Measurements from ENCODE around the gene BLOC1S2. TPM values are rescaled to one million over a fixed set of nuclear protein-coding genes. Genes with fewer than 3 reads are reported as not detected.

Gene BLOC1S2
- total RNA-seq, 2 donors from 2014 or later: 14.1 to 35.7 TPM

DNA sequence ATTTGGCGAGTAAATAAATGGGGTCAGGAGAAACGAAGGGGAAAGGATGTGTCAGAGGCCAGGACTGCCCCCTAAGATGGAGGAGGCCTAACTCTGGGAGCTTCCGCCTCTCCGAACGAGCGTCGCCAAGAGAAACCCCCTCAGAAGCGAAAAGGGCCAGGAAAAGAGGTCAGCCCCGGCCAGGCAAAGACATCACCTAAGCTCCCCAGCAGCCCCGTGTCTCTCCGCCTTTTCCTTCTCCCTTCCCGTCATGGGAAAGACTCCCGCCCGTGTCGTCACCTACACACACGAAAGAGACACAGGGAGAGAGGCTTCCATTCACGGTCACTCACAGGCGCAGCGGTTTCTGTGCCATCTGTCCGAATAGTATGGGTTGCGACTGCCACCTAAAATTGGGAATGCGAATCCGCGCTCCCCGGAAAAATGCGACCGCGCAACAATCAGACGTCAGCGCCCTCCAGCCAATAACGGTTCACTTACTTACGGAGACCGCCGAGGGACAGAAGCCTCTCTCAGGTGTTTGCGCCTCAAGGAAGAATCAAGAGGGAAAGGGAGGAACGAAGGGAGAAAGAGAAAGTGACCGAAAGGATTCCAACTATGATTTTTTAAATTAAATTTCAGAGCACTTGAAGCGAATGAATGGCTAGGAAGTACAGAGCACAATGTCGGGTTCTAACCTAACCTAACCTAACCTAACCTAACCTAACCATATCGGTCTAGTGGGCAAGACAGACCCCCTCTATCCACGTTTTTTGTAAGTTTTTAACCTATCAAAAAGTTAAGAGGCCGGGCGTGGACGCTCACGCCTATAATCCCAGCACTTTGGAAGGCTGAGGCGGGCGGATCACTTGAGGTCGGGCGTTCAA, 19.0 kb downstream of the BLOC1S2 start, which contains the start of gene CWF19L1:
Gene CWF19L1, minus strand, starts transcription at position 400 of the 866 bp plus-strand sequence. Its CDS starts 45 bp downstream, at position 355.
- TF ChIP-seq, protein P1, sequence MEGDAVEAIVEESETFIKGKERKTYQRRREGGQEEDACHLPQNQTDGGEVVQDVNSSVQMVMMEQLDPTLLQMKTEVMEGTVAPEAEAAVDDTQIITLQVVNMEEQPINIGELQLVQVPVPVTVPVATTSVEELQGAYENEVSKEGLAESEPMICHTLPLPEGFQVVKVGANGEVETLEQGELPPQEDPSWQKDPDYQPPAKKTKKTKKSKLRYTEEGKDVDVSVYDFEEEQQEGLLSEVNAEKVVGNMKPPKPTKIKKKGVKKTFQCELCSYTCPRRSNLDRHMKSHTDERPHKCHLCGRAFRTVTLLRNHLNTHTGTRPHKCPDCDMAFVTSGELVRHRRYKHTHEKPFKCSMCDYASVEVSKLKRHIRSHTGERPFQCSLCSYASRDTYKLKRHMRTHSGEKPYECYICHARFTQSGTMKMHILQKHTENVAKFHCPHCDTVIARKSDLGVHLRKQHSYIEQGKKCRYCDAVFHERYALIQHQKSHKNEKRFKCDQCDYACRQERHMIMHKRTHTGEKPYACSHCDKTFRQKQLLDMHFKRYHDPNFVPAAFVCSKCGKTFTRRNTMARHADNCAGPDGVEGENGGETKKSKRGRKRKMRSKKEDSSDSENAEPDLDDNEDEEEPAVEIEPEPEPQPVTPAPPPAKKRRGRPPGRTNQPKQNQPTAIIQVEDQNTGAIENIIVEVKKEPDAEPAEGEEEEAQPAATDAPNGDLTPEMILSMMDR (IDR thresholded peaks at IDR 0.05): no peak
- ATAC-seq (ENCODE audit: insufficient number of reproducible peaks, low FRiP score, low read depth): peak; percentile 93
- Histone ChIP-seq H3K4me3 (peak within 1 kb of the TSS; percentile 98), H3K27me3 (replicated peaks; ENCODE audit: insufficient read depth) (no peaks in the 10 kb centered on the region), H3K4me1 (ENCODE audit: control insufficient read depth in 1 of 2, low read depth in 2 of 2) (peaks cover 14 to 20% of the 10 kb centered on the region in 2 donors), H3K9me3 (no peaks in the 10 kb centered on the region), H3K36me3 (no peaks in the 10 kb centered on the region), H3K27ac (peak within 1 kb of the TSS; percentile 39 to 76)
- DNase-seq (ENCODE audit: low spot score): peak; percentile 45

DNA sequence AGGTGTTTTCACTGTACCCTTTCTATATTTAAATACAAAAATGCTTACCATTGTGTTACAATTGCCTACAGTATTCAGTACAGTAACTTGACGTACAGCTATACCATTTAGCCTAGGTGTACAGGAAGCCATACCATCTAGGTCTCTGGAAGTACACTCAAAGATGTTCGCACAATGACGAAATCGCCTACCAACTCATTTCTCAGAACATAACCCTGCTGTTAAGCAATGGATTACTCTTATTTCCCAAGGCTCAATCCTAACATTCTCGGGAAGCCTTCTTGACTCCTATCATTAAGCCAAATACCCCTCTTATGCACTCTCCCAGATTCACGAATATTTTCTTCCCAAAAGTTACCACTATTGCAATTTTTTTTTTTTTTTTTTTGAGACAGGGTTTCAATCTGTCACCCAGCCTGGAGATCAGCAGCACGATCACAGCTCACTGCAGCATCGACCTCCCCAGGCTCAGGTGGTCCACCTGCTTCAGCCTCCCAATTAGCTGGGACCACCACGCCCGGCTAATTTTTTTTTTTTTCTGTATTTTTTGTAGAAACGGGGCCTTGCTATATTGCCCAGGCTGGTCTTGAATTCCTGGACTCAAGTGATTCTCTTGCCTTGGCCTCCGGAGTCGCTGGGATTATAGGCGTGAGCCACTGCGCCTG, 20.5 kb downstream of the BLOC1S2 start:
- DNase-seq (ENCODE audit: low spot score): no peak
- Histone ChIP-seq H3K4me3 (peak overlapping the region; percentile 98), H3K27ac (no peak overlapping the region), H3K9me3 (no peaks in the 10 kb centered on the region), H3K36me3 (no peaks in the 10 kb centered on the region), H3K4me1 (ENCODE audit: control insufficient read depth in 1 of 2, low read depth in 2 of 2) (peaks cover 14 to 20% of the 10 kb centered on the region in 2 donors), H3K27me3 (replicated peaks; ENCODE audit: insufficient read depth) (no peaks in the 10 kb centered on the region)
- no peak for ATAC-seq (ENCODE audit: insufficient number of reproducible peaks, low FRiP score, low read depth)
- TF ChIP-seq, protein P1 (IDR thresholded peaks at IDR 0.05): no peak

DNA sequence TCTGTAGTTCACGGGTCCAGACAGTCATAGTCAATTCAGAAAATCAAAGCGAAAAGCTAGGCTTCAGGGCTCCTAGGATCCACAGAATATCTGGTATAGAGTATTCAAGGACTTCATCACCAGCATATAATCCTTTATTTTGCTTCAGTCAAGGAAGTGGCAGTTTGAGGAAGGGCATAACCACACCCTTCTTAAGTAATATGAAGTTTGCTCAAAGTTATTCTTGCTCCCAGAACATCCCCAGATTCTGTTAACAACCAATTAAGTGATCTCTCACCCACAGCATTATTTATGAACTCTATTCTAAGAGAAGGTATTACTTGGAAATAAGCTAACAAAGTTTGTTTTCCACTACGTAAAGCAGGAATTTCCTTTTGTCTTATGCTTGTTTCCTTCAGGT, 32.3 kb downstream of the BLOC1S2 start:
- no peaks in the 10 kb centered on the region for H3K4me1 ChIP-seq (ENCODE audit: control insufficient read depth in 1 of 2, low read depth in 2 of 2)
- DNase-seq (ENCODE audit: low spot score): no peak
- H3K27ac ChIP-seq: no peak overlapping the region
- H3K9me3 ChIP-seq: no peaks in the 10 kb centered on the region
- H3K4me3 ChIP-seq: no peak overlapping the region
- H3K27me3 ChIP-seq (replicated peaks; ENCODE audit: insufficient read depth): no peaks in the 10 kb centered on the region
- TF ChIP-seq, protein P1 (IDR thresholded peaks at IDR 0.05): no peak
- peaks cover 47% of the 10 kb centered on the region for H3K36me3 ChIP-seq
- no peak for ATAC-seq (ENCODE audit: insufficient number of reproducible peaks, low FRiP score, low read depth)

DNA sequence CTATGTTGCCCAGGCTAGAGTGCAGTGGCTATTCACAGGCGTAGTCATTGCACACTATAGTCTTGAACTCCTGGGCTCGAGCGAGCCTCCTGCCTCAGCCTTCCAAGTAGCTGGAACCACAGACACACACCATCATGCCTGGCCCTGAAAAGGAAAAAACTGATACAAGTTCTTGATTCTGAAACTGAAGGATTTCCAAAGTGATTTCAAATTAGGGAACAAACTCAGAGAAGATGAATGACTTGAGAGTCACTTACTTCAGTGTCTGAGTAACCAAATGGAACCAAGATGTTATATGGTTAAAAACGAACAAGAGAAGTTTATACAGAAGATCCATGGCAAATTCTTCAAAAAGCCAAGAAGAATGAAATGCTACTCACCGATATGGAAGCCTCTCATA, 33.4 kb downstream of the BLOC1S2 start:
- ATAC-seq (ENCODE audit: insufficient number of reproducible peaks, low FRiP score, low read depth) (no peak), DNase-seq (ENCODE audit: low spot score) (no peak)
- TF ChIP-seq, protein P1 (IDR thresholded peaks at IDR 0.05): no peak
- H3K27me3 ChIP-seq (replicated peaks; ENCODE audit: insufficient read depth): no peaks in the 10 kb centered on the region
- no peaks in the 10 kb centered on the region for H3K9me3 ChIP-seq
- H3K4me3 ChIP-seq: no peak overlapping the region
- H3K4me1 ChIP-seq (ENCODE audit: control insufficient read depth in 1 of 2, low read depth in 2 of 2): no peaks in the 10 kb centered on the region
- no peak overlapping the region for H3K27ac ChIP-seq
- peaks cover 48% of the 10 kb centered on the region for H3K36me3 ChIP-seq

DNA sequence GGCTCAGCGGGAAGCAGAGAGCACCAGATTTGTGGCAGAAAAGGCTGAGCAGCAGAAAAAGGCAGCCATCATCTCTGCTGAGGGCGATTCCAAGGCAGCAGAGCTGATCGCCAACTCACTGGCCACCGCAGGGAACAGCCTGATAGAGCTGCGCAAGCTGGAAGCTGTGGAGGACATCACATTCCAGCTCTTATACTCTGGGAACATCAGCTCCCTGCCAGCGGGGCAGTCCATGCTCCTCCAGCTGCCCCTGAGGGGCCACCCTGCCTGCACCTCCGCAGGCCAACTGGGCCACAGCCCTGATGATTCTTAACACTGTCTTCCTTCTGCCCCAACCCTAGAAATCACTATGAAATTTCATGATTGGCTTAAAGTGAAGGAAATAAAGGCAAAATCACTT, 37.7 kb downstream of the BLOC1S2 start:
- Histone ChIP-seq H3K27ac (no peak overlapping the region), H3K9me3 (no peaks in the 10 kb centered on the region), H3K27me3 (replicated peaks; ENCODE audit: insufficient read depth) (no peaks in the 10 kb centered on the region), H3K36me3 (peaks cover 54% of the 10 kb centered on the region), H3K4me1 (ENCODE audit: control insufficient read depth in 1 of 2, low read depth in 2 of 2) (no peaks in the 10 kb centered on the region), H3K4me3 (no peak overlapping the region)
- DNase-seq (ENCODE audit: low spot score) (no peak), ATAC-seq (ENCODE audit: insufficient number of reproducible peaks, low FRiP score, low read depth) (no peak)
- TF ChIP-seq, protein P1 (IDR thresholded peaks at IDR 0.05): no peak
